ENCODE results near the gene MOCS1.

Gene MOCS1

GRCh38 chr6:39905640-39905975, 28.7 kb downstream of the MOCS1 start:
- DNase-seq (ENCODE audit: insufficient read length, low spot score): no peak
- FAIRE-seq: no peak

GRCh38 chr6:39904946-39905639, 29.2 kb downstream of the MOCS1 start:
- FAIRE-seq (no peak), DNase-seq (ENCODE audit: insufficient read length, low spot score) (no peak)

GRCh38 chr6:39903656-39904055, 30.6 kb downstream of the MOCS1 start:
- FAIRE-seq (no peak), DNase-seq (ENCODE audit: insufficient read length, low spot score) (no peak)

- FAIRE-seq (no peak), DNase-seq (ENCODE audit: insufficient read length, low spot score) (no peak)
These were observed 31.3 kb downstream of the MOCS1 start for GRCh38 chr6:39902786-39903465.

- no peak for DNase-seq (ENCODE audit: insufficient read length, low spot score)
- FAIRE-seq: no peak
These were observed 32.1 kb downstream of the MOCS1 start for GRCh38 chr6:39902136-39902535.

GRCh38 chr6:39901670-39902069, 32.6 kb downstream of the MOCS1 start:
- no peak for FAIRE-seq

GRCh38 chr6:39901116-39901655, 33.1 kb downstream of the MOCS1 start:
- DNase-seq (ENCODE audit: insufficient read length, low spot score): no peak
- no peak for FAIRE-seq

More at GRCh38 chr6:39901670-39902069, 32.6 kb downstream of the MOCS1 start:
- DNase-seq (ENCODE audit: insufficient read length, low spot score): no peak

- DNase-seq (ENCODE audit: insufficient read length, low spot score) (no peak), FAIRE-seq (no peak)
These were observed 34.5 kb downstream of the MOCS1 start for GRCh38 chr6:39899554-39900295.

GRCh38 chr6:39898625-39899024, 35.6 kb downstream of the MOCS1 start:
- DNase-seq (ENCODE audit: insufficient read length, low spot score): no peak
- no peak for FAIRE-seq

- no peak for DNase-seq (ENCODE audit: insufficient read length, low spot score)
These were observed 36.6 kb downstream of the MOCS1 start for GRCh38 chr6:39897698-39898097.

GRCh38 chr6:39896701-39897100, 37.6 kb downstream of the MOCS1 start:
- DNase-seq (ENCODE audit: insufficient read length, low spot score) (no peak), FAIRE-seq (no peak)

More at GRCh38 chr6:39897698-39898097, 36.6 kb downstream of the MOCS1 start:
- no peak for FAIRE-seq

- no peak for FAIRE-seq
- no peak for DNase-seq (ENCODE audit: insufficient read length, low spot score)
These were observed 41.0 kb downstream of the MOCS1 start for GRCh38 chr6:39893286-39893685.

- peak; percentile 55 for FAIRE-seq
These were observed 41.7 kb downstream of the MOCS1 start for GRCh38 chr6:39892490-39893129.

GRCh38 chr6:39891976-39892375, 42.3 kb downstream of the MOCS1 start:
- DNase-seq (ENCODE audit: insufficient read length, low spot score) (no peak), FAIRE-seq (no peak)

More at GRCh38 chr6:39892490-39893129, 41.7 kb downstream of the MOCS1 start:
- peak; percentile 82 for DNase-seq (ENCODE audit: insufficient read length, low spot score)

- FAIRE-seq: no peak
These were observed 42.9 kb downstream of the MOCS1 start for GRCh38 chr6:39891353-39891752.

GRCh38 chr6:39889229-39889628, 45.0 kb downstream of the MOCS1 start:
- FAIRE-seq (no peak), DNase-seq (ENCODE audit: insufficient read length, low spot score) (no peak)

More at GRCh38 chr6:39891353-39891752, 42.9 kb downstream of the MOCS1 start:
- no peak for DNase-seq (ENCODE audit: insufficient read length, low spot score)

- DNase-seq (ENCODE audit: insufficient read length, low spot score) (peak; percentile 90), FAIRE-seq (peak; percentile 95)
These were observed 46.4 kb downstream of the MOCS1 start for GRCh38 chr6:39887692-39888450.

- DNase-seq (ENCODE audit: insufficient read length, low spot score) (no peak), FAIRE-seq (no peak)
These were observed 47.4 kb downstream of the MOCS1 start for GRCh38 chr6:39886871-39887270.

- DNase-seq (ENCODE audit: insufficient read length, low spot score): no peak
- FAIRE-seq: no peak
These were observed 48.6 kb downstream of the MOCS1 start for GRCh38 chr6:39885691-39886090.

GRCh38 chr6:39884696-39885095, 49.6 kb downstream of the MOCS1 start:
- FAIRE-seq (no peak), DNase-seq (ENCODE audit: insufficient read length, low spot score) (no peak)
